A549 (cell line): Measurements from ENCODE around the gene PTPN14.

Experiments used
- CBX8 ChIP-seq: fragments of 200-600 bp; sonication (generic); IDR thresholded peaks from 2 replicates; pipeline ENCODE4 v1.6.1; 2016
- CTCF ChIP-seq: fragments of >200 bp; sonication (Bioruptor Twin); formaldehyde crosslinking; IDR thresholded peaks from 3 replicates; pipeline ENCODE4 v1.5.1; 2016
- MAX ChIP-seq: IDR thresholded peaks from 2 replicates; pipeline ENCODE4 v1.6.1; 2012
- POLR2A ChIP-seq: IDR thresholded peaks from 2 replicates; pipeline ENCODE4 v1.6.1; 2012; ENCODE audit warnings: mild to moderate bottlenecking, low read length
- RAD21 ChIP-seq, 2 experiments: fragments of >200 bp in 1 of 2; sonication (Bioruptor Twin) in 1 of 2; formaldehyde crosslinking in 1 of 2; IDR thresholded peaks in 1 of 2; conservative IDR thresholded peaks in 1 of 2; 2 replicates in 1 of 2; 3 replicates in 1 of 2; pipeline ENCODE4 v1.6.1; 2012 to 2018; ENCODE audit warnings: inconsistent platforms in 1 of 2
- RARB ChIP-seq: fragments of 250-450 bp; sonication (Bioruptor Pico); IDR thresholded peaks from 2 replicates; pipeline ENCODE4 v1.8.0; 2021; ENCODE audit warnings: mild to moderate bottlenecking, moderate library complexity
- ZSCAN20 ChIP-seq: fragments of 250-450 bp; sonication (Bioruptor Pico); IDR thresholded peaks from 2 replicates; pipeline ENCODE4 v1.8.0; 2022; ENCODE audit warnings: mild to moderate bottlenecking, moderate library complexity
- TF ChIP-seq, protein P1 (sequence below): IDR thresholded peaks from 2 replicates; pipeline ENCODE4 v1.6.1; 2012; ENCODE audit warnings: low read depth, borderline replicate concordance

DNA sequence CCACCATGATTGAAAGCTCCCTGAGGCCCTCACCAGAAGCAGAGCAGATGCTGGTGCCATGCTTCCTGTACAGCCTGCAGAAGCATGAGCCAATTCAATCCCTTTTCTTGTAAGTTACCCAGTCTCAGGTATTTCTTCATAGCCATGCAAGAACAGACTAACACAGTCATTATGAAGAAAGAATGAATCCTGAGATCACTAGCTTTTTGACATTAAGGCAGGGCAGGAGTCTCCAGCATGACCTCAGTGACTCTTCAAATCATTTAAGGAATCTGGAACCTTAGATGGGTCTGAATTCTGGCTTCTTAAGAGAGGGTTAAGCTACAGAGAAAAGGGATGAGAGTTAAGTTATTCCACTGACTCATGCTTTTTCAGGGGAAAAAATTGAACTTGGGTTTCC lies 79.0 kb downstream of the PTPN14 start:
- no peak for TF ChIP-seq CTCF
- TF ChIP-seq ZSCAN20 = no peak
- TF ChIP-seq CBX8 = no peak
- TF ChIP-seq, protein P1, sequence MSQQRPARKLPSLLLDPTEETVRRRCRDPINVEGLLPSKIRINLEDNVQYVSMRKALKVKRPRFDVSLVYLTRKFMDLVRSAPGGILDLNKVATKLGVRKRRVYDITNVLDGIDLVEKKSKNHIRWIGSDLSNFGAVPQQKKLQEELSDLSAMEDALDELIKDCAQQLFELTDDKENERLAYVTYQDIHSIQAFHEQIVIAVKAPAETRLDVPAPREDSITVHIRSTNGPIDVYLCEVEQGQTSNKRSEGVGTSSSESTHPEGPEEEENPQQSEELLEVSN = no peak
- TF ChIP-seq MAX = no peak
- no peak for TF ChIP-seq POLR2A
- TF ChIP-seq RAD21 (conservative IDR thresholded peaks at IDR 0.05 in 1 of 2, IDR thresholded peaks at IDR 0.05 in 1 of 2) = no peak
- TF ChIP-seq RARB (CRISPR knock-in tag) = no peak
